ENCODE results near the gene APLP1. TPM values are rescaled to one million over a fixed set of nuclear protein-coding genes. Genes with fewer than 3 reads are reported as not detected.
A peak's percentile ranks its signal among the peaks of the same experiment; 100 is the strongest.

The APLP1 gene
- polyA plus RNA-seq, 2 of the 4 experiments (the other 2 are of a cell fraction), result 54.7 to 60.4 TPM

DNA sequence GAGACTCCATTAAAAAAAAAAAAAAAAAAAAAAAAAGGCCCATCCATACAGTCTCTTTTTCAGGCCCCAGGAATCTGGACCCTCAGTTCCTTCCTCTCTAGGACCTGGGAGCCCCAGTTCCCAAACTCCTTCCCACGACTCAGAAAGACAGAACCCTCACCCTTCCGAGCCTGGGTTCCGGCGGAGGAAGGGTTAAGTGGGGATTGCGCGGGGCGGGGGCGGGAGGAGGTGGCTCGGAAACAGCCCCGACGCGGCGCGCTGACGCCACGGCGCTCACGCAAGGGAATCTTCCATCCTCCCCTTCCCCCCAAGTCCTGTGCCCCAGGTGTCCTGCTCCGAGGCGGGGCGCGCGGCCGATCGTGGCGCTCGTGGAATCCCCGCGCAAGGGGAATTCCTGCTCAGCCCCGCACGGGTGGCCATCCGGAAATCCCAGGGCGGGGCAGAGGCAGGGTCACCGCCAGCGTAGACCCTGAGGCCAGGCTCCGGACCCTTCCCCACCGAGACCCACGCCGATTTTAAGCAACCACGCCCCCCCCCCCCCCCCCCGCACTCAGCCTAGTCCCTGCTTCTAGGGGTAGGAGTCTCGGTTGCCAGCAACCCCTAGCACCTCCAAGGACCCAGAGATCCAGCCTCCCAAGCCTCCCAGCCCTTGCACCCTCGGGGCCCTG, 31.3 kb downstream of the APLP1 start:
- Histone ChIP-seq H3K4me3 (peak overlapping the region; percentile 84), H3K9me3 (no peaks in the 10 kb centered on the region), H3K4me1 (peaks cover 26% of the 10 kb centered on the region), H3K4me2 (peak overlapping the region; percentile 89), H3K27ac (peak overlapping the region; percentile 80 to 89)
- WGBS (ENCODE audit: missing lambda C conversion rate), result 1% methylated on average over 36 of the region's 43 CpGs
- ChIA-PET CTCF (interaction anchor here (1.4 to 1.9 kb wide), 3 partner anchors 18 to 33 kb away, joined by 4 to 7 read pairs (median 6); no protein-coding TSS in a partner anchor), POLR2A (interaction anchor here (1.0 to 1.4 kb wide), 3 partner anchors 32 to 197 kb away, joined by 4 to 14 read pairs (median 5); no protein-coding TSS in a partner anchor)
- FAIRE-seq (peak; percentile 96), ATAC-seq (peak; percentile 85 to 88), DNase-seq (ENCODE audit: low read depth in 1 of 2, low spot score in 1 of 2) (peak; percentile 93 to 98)
- TF ChIP-seq, protein P1, sequence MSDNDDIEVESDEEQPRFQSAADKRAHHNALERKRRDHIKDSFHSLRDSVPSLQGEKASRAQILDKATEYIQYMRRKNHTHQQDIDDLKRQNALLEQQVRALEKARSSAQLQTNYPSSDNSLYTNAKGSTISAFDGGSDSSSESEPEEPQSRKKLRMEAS (IDR thresholded peaks at IDR 0.05), result peak; percentile 88
- TF ChIP-seq, protein P2, sequence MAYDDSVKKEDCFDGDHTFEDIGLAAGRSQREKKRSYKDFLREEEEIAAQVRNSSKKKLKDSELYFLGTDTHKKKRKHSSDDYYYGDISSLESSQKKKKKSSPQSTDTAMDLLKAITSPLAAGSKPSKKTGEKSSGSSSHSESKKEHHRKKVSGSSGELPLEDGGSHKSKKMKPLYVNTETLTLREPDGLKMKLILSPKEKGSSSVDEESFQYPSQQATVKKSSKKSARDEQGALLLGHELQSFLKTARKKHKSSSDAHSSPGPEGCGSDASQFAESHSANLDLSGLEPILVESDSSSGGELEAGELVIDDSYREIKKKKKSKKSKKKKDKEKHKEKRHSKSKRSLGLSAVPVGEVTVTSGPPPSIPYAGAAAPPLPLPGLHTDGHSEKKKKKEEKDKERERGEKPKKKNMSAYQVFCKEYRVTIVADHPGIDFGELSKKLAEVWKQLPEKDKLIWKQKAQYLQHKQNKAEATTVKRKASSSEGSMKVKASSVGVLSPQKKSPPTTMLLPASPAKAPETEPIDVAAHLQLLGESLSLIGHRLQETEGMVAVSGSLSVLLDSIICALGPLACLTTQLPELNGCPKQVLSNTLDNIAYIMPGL (CRISPR knock-in tag; IDR thresholded peaks at IDR 0.05; ENCODE audit: borderline replicate concordance), result no peak
- TF ChIP-seq RAD21 (conservative IDR thresholded peaks at IDR 0.05 in 1 of 2, IDR thresholded peaks at IDR 0.05 in 1 of 2) (no peak), NFE2L2 (conservative IDR thresholded peaks at IDR 0.05; ENCODE audit: low read length) (no peak), HDAC2 (IDR thresholded peaks at IDR 0.05) (no peak), MAZ (IDR thresholded peaks at IDR 0.05; ENCODE audit: borderline replicate concordance, low read depth, low read length) (0 out of 2 replicates have a peak, but pooled peaks have one; percentile 61), ZSCAN20 (CRISPR knock-in tag; IDR thresholded peaks at IDR 0.05) (no peak), EHF (CRISPR knock-in tag; IDR thresholded peaks at IDR 0.05) (no peak), BHLHE40 (IDR thresholded peaks at IDR 0.05; ENCODE audit: low read depth, low read length) (no peak), NR3C1 (IDR thresholded peaks at IDR 0.05) (no peak), KDM5A (IDR thresholded peaks at IDR 0.05) (no peak), EHMT2 (IDR thresholded peaks at IDR 0.05; ENCODE audit: low read depth) (no peak), NPAS2 (CRISPR knock-in tag; IDR thresholded peaks at IDR 0.05; ENCODE audit: borderline replicate concordance) (no peak), MYC (IDR thresholded peaks at IDR 0.05; ENCODE audit: borderline replicate concordance, low read length) (peak; percentile 4), ATOH8 (CRISPR knock-in tag; IDR thresholded peaks at IDR 0.05; ENCODE audit: low read depth) (0 out of 2 replicates have a peak, but pooled peaks have one; percentile 11), HOXB13 (CRISPR knock-in tag; IDR thresholded peaks at IDR 0.05; ENCODE audit: low read depth) (no peak), ZC3H11A (IDR thresholded peaks at IDR 0.05) (no peak), EP300 (IDR thresholded peaks at IDR 0.05) (no peak; a peak in 1 of 5 replicates), HEYL (CRISPR knock-in tag; IDR thresholded peaks at IDR 0.05) (no peak), CEBPB (IDR thresholded peaks at IDR 0.05) (peak in 1 of 2 experiments; percentile 46; a peak in 2 of 4 replicates), POLR2A (IDR thresholded peaks at IDR 0.05; ENCODE audit: low read length) (peak; percentile 77), JUN (IDR thresholded peaks at IDR 0.05) (peak in 1 of 2 experiments; percentile 80; a peak in 3 of 5 replicates), CHD2 (IDR thresholded peaks at IDR 0.05; ENCODE audit: low read length, partially characterized antibody) (peak; percentile 58), PBX3 (IDR thresholded peaks at IDR 0.05) (peak; percentile 72; the same call in 1 of the 2 replicates)
- TF ChIP-seq, protein P3, sequence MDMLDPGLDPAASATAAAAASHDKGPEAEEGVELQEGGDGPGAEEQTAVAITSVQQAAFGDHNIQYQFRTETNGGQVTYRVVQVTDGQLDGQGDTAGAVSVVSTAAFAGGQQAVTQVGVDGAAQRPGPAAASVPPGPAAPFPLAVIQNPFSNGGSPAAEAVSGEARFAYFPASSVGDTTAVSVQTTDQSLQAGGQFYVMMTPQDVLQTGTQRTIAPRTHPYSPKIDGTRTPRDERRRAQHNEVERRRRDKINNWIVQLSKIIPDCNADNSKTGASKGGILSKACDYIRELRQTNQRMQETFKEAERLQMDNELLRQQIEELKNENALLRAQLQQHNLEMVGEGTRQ (IDR thresholded peaks at IDR 0.05), result no peak
- TF ChIP-seq, protein P4, sequence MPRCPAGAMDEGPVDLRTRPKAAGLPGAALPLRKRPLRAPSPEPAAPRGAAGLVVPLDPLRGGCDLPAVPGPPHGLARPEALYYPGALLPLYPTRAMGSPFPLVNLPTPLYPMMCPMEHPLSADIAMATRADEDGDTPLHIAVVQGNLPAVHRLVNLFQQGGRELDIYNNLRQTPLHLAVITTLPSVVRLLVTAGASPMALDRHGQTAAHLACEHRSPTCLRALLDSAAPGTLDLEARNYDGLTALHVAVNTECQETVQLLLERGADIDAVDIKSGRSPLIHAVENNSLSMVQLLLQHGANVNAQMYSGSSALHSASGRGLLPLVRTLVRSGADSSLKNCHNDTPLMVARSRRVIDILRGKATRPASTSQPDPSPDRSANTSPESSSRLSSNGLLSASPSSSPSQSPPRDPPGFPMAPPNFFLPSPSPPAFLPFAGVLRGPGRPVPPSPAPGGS (IDR thresholded peaks at IDR 0.05), result peak; percentile 37; the same call in 1 of the 3 replicates
